ENCODE results near the gene SOX3.

The SOX3 gene

DNA sequence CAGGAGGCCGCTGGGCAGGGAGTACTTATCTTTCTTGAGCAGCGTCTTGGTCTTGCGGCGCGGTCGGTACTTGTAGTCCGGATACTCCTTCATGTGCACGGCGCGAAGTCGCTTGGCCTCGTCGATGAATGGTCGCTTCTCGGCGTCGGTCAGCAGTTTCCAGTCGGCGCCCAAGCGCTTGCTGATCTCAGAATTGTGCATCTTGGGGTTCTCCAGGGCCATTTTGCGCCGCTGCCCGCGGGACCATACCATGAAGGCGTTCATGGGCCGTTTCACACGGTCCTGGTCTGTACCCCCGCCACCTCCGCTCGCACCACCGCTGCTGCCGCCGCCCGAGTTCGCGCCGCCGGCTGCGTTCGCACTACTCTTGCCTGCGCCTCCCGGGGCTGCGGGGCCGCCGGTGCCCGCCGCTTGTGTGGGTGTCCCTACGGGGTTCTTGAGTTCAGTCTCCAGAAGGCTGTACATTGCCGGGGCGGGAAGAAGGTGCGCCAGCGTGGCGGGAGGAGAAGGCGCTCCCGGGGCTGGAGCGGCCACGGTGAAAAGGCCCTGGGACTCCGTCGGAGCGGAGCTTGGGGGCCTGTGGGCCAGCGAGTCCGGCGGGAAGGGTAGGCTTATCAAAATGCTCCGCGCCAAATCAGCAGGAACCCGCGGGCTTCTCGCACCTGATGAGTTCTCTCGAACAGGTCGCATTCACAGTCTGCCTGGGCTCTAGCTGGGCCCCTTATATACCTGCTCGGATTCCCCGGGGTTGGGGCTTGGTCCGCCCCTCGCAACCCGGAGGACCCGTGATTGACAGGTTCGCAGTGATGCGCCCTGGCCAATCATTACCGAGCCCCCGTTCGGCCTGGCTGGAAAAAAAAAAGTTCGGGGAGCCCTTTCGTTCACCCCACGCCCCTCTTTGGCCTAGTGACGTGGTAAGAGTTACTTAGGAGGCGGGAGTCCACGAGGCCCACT is at the start of gene SOX3:
Gene SOX3 (minus strand): TSS at position 699 of the 954 bp plus-strand sequence. CDS start 9 bp downstream, at position 690.
- no peak for DNase-seq

DNA sequence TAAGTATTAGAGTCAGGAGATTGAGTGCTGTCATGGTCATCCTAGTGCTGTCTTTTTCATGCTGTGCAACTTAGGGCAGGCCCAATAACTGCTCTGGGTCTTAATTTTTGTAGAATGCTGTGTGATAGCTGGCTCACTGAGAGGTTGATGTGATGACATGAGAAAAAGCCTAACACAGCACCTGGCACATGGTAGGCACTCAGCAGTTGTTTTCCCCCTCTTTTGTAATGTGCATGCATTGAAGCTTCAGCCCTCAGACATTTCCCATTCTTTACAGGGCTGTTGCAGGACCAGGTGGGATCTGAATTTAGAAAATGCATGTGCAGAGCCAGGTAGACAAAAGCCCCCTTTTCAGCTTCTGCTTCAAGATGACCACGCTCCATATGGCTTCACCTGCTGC is 44.1 kb upstream of the SOX3 start:
- DNase-seq = no peak

DNA sequence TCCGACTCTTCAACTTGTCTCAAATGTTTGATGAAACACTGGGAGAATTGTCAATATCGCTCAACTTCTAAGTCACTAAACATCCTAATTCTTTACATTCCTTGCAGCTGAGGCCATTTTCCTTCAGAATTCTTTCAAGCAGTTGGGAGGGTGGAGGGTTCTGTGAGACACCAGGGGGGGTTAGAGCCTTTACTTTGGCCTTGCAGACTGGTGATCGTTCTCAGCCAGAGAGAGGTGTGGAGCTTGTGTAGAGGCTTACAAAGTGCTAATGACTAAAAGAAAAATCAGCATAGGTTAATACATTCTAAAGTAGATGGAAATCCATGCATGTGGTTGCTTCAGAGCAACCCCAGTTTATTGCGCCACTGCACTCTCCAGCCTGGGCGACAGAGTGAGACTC is 21.3 kb upstream of the SOX3 start:
- DNase-seq = no peak

DNA sequence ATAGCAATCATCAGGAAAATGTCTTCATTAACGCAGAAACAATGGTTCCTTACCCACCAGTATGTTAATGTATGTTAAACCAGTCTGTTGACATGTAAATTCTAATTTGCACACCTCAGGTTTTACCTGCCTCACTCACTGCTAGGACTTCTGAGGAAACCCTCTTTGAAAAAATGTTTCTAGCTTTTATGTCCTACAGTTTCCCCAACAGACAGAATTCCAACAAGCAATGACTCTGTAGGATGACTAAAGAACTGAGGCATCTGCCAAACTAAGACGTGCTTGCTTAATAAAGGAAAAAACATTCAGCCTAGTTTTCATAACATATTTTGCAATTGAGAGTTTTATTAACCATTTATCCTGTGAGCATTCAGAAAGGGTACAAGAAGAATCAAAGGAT is 20.6 kb upstream of the SOX3 start:
- no peak for DNase-seq

DNA sequence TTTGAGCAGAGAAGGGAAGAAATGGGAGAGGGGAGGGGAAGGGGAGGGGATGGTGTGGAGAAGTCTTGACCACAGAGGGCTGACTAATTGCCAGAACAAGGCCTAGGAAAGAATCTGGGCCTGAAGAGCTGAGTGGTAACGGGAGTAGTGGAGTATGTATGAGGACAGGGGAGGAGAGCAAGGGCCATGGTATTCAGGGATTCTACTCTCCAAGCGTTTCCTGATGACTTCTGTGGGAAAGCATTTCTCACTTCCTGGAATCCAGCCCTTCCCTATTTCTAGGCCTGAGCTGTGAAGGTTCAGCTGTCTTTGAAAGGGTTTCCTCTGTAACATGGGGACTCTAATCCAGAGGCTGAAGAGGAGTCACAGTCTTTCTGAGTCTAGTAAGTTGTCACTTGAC is 19.7 kb upstream of the SOX3 start:
- DNase-seq = no peak

DNA sequence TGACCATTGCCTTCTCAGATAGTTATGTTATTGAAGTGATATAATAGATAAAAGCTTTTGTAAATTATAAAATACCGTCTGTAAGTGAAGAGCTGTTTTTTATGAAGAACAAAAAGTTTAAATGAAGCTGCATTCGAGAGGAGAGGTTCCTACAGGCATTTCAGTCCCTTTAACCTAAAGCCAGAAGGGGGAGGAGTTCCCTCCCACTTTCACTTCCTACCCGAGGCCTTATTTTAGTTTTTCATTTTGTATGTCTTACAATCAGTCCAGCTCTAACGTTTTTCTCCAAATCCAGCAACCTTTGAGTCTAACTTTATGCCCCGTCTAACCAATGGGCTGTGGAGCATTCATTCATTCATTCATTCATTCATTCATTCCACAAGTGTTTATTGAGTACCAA is 16.5 kb upstream of the SOX3 start:
- no peak for DNase-seq

DNA sequence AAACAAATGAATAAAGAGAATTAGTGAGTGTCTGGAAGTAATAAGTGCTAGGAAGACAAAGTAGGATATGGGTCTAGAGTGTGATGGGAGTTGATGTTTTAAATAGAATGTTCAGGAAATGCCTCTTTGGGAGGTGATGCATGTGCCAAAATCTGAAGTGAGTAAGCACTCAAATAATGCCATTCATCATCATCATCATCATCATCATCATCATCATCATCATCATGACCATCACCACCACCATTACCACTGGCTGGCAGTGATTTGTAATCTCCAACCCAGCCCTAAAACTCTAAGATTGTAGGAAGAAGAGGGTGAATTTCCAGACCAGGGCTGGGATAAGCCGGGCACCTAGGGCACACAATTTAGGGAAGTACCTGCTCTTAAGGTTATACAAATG is 9.7 kb upstream of the SOX3 start:
- no peak for DNase-seq

DNA sequence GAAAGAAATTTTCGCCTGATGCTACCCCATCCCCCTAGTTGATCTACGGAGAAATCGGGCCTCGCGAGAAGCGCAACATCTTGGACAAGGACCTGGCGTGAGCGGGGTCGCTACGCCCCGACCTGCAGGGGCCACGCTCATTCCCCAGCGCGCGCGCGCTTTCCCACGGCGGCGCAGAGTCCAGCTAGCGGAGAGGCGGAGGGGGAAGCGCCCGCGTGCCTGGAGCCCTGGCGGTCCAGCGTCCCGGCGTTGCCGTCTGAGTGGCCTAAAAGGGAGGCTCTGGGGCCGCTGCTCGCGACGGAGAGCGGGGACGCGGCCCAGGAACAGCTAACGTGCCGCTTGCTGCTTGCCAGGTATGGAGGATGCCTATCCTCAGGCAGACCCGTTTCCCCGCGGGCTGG is 6.0 kb upstream of the SOX3 start:
- DNase-seq = no peak

DNA sequence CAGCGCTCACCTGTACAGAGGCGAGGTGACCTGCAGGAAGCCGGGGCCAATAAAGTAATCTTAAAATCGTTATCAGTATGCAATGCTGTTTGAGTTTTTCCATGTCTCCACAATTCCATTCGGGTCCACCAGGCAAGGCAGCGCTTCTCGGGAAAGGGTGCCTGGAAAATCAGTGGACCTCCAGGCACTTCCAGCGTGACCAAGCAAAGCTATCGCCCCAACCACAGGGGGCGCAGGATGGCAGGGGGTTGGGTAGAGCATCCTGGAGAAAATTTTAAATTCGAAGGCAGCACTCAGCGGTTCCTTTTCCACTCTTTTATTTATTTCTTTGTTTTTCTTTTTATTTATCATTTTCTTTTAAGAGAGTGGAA is 5.4 kb upstream of the SOX3 start:
- no peak for DNase-seq

DNA sequence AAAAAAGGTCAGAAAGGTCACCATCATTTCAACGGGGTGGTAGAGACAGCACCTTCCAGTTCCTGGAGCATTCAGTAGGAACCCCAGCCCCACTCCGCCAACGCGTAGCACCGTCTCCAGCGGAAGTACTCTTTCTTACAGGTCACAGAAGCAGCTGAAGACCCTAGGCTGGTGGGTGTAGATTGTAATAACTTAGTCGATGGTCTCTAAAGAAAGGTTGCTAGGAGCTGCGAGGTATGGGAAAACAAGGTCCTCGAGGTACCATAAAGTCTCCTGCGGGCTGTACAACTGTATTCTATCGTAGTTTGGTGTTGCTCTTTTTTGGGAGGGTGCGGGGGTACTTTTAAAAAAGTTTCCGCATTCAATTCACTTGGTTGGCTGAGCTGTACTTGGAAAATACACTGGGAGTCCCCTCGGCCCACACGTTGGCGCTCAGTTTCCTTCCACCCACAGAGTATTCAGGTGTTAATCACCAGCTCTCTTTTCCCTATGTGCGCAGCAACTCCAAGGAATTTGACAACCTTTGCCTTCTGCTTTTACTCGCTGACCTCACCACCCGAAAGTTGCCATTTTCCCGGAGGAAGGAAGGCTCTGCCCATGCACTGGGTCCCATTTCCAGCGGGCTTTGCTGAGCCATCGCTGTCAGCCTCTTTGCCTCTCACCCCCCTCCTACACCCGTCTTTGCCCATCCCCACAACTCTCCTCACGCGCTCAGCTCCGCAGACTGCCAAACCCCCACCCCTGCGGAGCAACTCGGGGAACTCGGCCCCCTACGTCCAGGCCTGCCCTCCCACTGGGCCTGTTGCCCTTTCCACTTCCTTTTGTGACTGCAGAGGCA is 4.8 kb upstream of the SOX3 start:
- no peak for DNase-seq

DNA sequence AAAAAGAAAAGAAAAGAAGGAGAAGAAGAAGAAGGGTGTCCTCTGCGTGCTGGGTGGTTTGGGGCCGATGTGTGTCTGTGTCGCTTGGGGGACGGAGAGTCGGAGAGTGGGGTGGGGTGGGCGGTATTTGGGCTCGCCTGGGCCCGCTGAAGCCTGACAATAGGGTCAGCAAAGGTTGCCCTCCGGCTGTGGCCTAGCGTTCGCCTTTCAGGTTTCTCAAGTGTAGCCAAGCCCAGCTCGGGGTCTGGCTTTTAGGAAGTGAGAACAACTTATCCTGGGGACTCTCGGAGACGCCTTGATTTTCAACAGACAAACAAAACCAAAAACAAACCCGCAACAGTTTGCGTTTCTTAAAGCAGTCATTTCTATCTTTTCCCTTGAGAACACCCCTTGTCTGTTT is 4.1 kb upstream of the SOX3 start:
- no peak for DNase-seq

DNA sequence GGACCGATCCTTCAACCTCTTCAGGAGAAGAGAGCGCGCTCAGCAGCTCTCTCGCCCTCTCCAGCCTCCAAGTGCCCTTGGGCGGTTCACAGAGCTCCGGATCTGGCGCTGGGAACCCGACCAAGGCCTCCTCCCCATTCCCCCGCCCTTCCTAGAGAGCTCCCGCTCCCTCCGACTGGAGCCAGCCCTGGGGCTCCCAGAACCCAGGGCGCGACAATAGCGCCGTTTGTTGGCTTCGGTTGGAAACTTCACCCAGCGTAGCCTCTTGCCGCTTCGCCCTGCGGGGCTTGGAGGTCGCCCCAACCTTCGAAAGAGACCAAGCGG is 3.1 kb upstream of the SOX3 start:
- DNase-seq = no peak

DNA sequence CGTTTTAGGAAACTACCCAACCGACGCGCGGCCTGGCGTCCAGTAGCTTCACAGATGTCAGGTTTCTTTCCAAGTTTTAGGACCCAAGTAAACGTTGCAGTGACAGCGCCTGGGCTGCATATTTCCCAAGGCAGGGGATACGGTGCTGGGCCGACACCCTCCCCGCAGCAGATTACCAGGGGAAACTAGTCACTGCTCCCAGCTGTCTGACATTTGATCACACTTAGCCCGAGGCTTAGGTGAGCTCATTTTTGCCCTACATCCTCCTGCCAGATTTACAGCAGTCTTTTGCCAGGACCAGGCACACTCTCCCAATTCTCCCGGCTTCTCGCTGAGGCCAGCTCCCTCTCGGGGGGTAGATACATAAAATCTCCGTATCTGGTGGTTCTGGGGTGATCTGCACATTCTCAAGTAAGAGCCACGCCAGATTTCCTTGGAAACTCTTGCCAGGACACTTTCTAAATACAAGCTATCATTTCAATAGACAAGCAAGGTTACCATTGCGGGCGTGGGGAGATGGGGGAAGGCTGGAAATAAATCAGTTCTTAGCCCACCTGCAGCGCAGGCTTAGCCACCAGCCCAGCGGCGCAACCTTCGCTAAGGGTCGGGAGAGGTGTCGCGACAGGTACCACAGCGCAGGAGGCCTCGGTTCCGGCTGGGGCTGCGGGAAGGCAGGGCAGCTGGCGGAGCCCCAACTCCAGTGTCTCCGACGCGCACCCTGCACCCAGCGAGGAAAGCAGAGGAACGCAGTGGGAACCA is 2.5 kb upstream of the SOX3 start:
- no peak for DNase-seq

DNA sequence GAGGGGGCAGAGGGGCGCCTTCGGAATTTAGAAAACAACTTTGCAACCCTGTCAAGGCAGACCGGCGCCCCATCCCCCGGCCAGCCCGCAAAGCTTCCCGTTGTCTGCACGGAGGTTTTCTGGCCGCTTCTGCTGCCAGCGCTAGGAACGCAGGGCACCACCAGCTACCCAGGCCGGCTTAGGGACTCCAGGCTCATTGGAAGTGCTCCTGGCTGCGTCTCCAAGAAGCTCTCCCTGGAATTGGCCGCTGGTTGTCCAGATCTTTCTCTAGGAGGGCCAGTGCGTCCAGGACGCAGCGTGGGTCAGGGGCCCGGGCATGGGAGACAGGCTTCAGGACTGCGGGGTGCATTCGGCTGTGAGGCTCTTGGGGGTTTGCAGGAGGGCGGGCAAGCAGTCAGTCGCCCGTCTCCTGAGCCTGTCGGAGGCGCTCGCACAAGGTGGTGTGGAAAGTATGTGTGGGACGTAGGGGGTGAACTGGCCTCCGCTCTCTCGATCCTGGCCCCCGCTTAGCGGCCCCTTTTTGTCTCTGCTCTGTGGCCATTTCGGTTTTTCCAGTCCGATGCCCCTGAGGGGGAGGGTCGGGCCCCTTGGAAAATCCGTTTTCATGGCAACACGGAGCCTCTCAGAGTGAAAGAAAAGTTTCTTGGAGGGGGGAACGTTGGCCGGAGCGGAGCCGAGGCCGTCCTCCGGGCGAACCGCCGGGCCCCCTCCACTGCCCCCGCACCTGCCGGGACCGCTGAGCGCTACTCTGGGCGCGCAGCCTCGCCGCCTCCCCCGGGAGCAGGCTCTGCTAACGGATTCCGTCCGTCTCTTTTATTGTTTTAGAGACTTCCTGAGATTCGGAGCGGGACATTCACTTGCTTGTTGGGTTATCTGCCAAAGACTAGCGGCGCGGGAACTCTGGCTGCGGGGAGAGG is 810 bp upstream of the SOX3 start:
- DNase-seq = no peak

DNA sequence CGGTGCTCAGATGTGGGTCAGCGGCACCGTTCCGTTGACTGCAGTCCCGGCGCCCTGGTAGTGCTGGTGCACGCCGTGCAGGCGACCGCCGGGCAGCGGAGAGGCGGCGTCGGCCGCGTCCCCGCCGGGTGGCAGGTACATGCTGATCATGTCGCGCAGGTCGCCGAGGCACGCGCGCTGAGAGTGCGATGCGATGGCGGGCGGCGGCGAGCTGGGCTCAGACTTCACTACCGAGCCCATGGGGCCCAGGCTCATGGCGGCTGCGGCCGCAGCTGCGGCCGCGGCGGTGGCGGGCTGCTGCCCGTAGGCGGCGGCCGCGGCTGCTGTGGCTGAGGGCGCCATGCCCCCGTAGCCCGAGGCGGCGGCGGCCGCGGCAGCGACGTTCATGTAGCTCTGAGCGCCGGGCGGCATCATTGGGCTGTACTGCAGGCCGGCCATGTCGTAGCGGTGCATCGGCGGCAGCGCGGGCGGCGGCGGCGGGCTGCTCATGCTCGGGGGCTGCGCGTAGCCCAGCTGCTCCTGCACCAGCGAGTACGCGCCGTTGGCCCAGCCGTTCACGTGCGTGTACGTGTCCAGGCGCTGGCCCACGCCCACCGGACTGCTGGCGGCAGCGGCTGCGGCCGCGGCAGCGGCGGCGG is 1.0 kb downstream of the SOX3 start:
- DNase-seq = no peak

DNA sequence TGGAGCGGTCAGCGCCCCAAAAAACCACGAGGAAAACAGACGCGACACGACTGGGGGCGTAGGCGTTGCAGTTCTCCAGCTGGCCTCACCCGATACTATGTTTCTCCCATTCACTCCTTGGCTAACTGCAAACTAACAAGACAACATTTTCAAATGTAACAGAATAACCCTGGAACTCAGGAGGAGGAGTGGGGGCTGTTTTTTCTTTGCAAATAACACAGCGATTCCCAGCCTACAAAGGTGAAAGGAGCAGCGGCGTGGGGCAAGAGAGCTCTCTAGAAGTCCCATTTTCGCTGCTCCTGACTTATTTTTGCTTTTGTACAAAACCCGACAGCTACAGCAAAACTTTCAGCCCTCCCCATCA is 1.6 kb downstream of the SOX3 start:
- DNase-seq = no peak

DNA sequence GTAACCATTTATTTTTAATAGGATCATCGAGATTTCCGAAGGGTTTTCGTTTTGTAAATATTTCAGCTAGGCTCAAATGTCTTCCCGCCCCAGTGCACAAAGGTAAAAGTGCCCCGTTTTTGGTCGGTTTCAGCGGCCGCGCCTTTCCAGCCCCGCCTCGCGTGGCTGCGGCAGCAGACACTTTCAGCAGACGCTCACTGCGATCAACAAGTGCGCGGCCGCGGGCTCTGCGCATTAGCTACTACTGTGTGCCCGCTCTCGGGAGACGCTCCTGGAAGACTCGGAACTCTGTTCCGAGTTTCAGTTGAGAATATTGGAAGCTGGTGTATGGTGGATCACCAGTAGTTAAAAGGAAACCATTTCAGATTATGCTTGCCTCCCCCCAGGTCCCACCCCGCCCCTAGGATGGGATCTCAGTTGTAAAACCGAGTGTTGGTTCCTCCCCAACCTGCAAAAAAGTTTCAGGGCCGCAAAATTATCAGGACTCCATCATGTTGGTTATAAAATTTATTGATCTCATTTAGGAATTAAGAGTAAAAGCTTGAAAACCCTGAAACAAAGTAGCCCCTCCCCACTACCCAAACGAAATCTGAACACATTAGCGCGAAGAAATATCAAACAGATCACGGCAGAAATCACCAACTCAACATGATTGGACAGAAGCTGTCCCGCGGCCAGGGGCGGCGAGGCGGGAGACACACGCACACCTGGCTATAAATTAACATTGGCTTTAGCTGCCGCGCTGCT is 2.2 kb downstream of the SOX3 start:
- DNase-seq = no peak

DNA sequence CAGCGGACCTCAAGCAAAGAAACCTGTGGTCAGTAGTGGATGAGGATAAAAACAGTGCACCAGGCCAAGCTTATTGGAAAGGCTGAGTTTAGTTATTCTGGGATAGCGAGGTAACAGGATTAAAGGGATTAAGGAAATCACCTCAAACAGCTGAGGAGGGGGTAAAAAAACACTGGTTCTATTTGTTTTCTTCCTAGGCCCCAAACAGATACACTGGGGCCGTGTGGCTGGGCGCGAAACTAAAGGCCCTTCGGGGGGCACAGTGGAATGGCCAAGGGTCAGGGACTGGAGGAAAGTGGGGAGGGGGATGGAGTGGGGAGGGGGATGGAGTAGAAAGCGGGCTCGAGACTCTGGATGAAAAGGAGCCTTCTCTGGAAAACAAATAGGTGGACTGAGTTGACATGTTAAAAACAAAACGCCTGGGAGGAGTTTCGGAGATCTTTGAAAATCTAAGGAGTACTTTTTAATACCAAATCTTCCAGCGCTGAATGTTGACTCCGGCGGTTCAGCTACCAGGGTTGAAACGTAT is 2.9 kb downstream of the SOX3 start:
- DNase-seq = no peak

DNA sequence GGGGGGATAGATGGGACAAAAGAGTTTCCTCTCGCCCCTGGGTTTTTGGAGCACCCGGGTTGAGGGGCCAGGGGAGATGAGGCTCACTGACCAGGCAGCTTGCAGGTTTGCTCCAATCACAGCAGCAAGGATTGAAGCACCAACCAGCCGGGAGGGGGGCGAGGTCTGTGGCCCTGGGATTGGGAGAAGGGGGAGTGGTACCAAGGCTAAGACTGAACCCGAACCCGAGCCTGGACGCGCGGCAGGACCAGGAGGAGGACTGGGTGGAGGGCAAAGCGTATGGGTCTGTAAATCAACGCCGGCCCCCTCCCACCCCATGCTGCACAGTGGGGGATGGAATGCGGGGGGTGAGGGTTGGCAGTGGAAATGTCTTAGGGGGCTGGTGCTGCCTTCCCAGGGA is 3.5 kb downstream of the SOX3 start:
- no peak for DNase-seq

DNA sequence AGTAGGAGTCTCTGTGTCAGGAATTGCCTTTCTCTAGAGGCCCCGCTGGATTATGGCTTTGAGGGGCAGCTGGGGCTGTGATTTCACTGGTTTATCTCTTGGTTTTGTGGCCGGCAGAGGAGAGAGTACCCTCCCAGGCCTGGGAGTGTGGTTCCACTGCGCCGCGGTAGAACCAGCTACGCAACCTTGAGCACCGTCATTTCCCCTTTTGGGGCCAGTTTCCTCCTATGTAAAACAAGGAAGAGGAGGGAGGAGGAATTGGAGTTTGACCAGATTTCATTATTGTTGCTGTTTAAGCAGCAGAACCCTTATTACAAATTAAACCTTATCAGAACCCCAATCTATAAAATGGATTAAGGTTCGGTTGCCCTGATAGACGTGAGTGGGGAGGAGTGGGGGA is 4.4 kb downstream of the SOX3 start:
- no peak for DNase-seq

DNA sequence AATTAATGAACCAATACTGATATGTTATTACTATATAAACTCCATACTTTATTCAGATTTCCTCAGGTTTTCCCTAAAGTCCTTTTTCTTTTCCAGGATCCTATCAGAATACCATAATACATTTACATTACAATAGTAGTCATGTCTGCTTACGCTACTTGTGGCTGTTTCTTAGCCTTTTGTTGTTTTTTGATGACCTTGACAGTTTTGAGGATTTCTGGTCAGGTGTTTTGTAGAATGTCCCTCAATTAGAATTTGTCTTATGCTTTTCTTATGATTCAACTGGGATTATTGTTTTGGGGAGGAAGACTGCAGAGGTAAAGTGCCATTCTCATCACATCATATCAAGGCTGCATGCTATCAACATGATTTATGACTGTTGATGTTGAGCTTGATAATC is 9.1 kb downstream of the SOX3 start:
- DNase-seq = no peak

All from CD4-positive, alpha-beta T cell treated with Interleukin-15 for 1 hour (primary cell).